HepG2 (cell line): ENCODE measurements around the gene CAMKV. TPM values are rescaled to one million over a fixed set of nuclear protein-coding genes. Genes with fewer than 3 reads are reported as not detected.

Experiments used
- HMG20B ChIP-seq: conservative IDR thresholded peaks from 2 replicates; pipeline ENCODE4 v1.6.1; 2016; ENCODE audit warnings: missing genetic modification reagents, missing compliant biosample characterization
- HNF4G ChIP-seq, 2 experiments: sonication (generic) in 1 of 2; formaldehyde crosslinking in 1 of 2; IDR thresholded peaks; 2 replicates each; pipeline versions ENCODE4 v1.4.0 to v1.6.1; 2011 to 2020; ENCODE audit warnings: borderline replicate concordance in 2 of 2, low read depth in 2 of 2, mild to moderate bottlenecking in 2 of 2, low read length in 1 of 2, missing genetic modification reagents in 1 of 2, moderate library complexity in 1 of 2
- HOXA9 ChIP-seq: sonication (generic); formaldehyde crosslinking; IDR thresholded peaks from 2 replicates; pipeline ENCODE4 v1.8.1; 2022; ENCODE audit warnings: missing genetic modification reagents, mild to moderate bottlenecking, moderate library complexity, borderline replicate concordance
- MXD4 ChIP-seq: IDR thresholded peaks from 2 replicates; pipeline ENCODE4 v1.6.1; 2016; ENCODE audit warnings: mild to moderate bottlenecking, missing biosample characterization, missing genetic modification reagents
- MYC ChIP-seq: sonication (generic); formaldehyde crosslinking; IDR thresholded peaks from 2 replicates; pipeline ENCODE4 v1.9.0; 2021; ENCODE audit warnings: missing genetic modification reagents, borderline replicate concordance
- NFKBIZ ChIP-seq: IDR thresholded peaks from 2 replicates; pipeline ENCODE4 v1.6.1; 2018; ENCODE audit warnings: missing genetic modification reagents, missing compliant biosample characterization
- SP5 ChIP-seq: IDR thresholded peaks from 2 replicates; pipeline ENCODE4 v1.6.1; 2016; ENCODE audit warnings: low read depth, borderline replicate concordance
- SRSF1 ChIP-seq: fragments of 200-400 bp; formaldehyde crosslinking; optimal IDR thresholded peaks from 2 replicates; pipeline ENCODE3; 2017; ENCODE audit warnings: mild to moderate bottlenecking, low read depth, low read length, moderate library complexity
- THAP11 ChIP-seq: IDR thresholded peaks from 2 replicates; pipeline ENCODE4 v1.6.1; 2016; ENCODE audit warnings: missing biosample characterization, missing genetic modification reagents
- USF2 ChIP-seq, 2 experiments: sonication (generic) in 1 of 2; formaldehyde crosslinking in 1 of 2; IDR thresholded peaks; 2 replicates each; pipeline versions ENCODE4 v1.5.1 to v1.6.1; 2011 to 2020; ENCODE audit warnings: borderline replicate concordance in 1 of 2, low read depth in 1 of 2, low read length in 1 of 2, mild to moderate bottlenecking in 1 of 2, missing genetic modification reagents in 1 of 2, moderate library complexity in 1 of 2
- ZNF382 ChIP-seq: sonication (generic); formaldehyde crosslinking; IDR thresholded peaks from 2 replicates; pipeline ENCODE4 v1.5.0; 2020; ENCODE audit warnings: missing genetic modification reagents, mild to moderate bottlenecking, borderline replicate concordance
- ZNF580 ChIP-seq: IDR thresholded peaks from 2 replicates; pipeline ENCODE4 v1.6.1; 2016; ENCODE audit warnings: low read depth, borderline replicate concordance
- ZNF615 ChIP-seq: sonication (generic); formaldehyde crosslinking; IDR thresholded peaks from 2 replicates; pipeline ENCODE4 v1.5.0; 2020; ENCODE audit warnings: mild to moderate bottlenecking, missing genetic modification reagents, borderline replicate concordance
- ZNF703 ChIP-seq: sonication (generic); formaldehyde crosslinking; IDR thresholded peaks from 2 replicates; pipeline ENCODE4 v1.5.1; 2020; ENCODE audit warnings: missing genetic modification reagents, mild to moderate bottlenecking, moderate library complexity, borderline replicate concordance
- ZSCAN31 ChIP-seq: sonication (generic); formaldehyde crosslinking; IDR thresholded peaks from 2 replicates; pipeline ENCODE4 v1.5.0; 2020; ENCODE audit warnings: low read depth, mild to moderate bottlenecking, missing genetic modification reagents
- polyA plus RNA-seq, 8 experiments: library from polyadenylated mRNA; depleted of rRNA in 3 of 8; stranded (reverse) in 7 of 8; unstranded in 1 of 8; fragments of >200 nt; fragmentation: Illumina TruSeq in 4 of 8; extraction: Trizol in 4 of 8; gene quantifications; 2 replicates each; pipeline versions ENCODE4 v1.2.1 to v1.2.3, GENCODE V29; 2011 to 2016; ENCODE audit warnings: low read depth in 4 of 8, missing spikeins in 1 of 8, mixed read lengths in 1 of 8; ENCODE audit not compliant: insufficient read depth in 1 of 8
- total RNA-seq, 5 experiments: library from RNA; depleted of rRNA; stranded (reverse); fragments of >200 nt; fragmentation: Illumina TruSeq; extraction: Trizol; gene quantifications; 2 replicates each; pipeline ENCODE4 v1.2.3, GENCODE V29; 2016; ENCODE audit warnings: low read depth in 1 of 5
- TF ChIP-seq, protein P1 (sequence below): sonication (generic); formaldehyde crosslinking; IDR thresholded peaks from 2 replicates; pipeline ENCODE4 v1.8.0; 2023; ENCODE audit warnings: mild to moderate bottlenecking, missing genetic modification reagents
- TF ChIP-seq, protein P2 (sequence below): sonication (generic); formaldehyde crosslinking; IDR thresholded peaks from 2 replicates; pipeline ENCODE4 v1.4.0; 2020; ENCODE audit warnings: missing genetic modification reagents
- TF ChIP-seq, protein P3 (sequence below): sonication (generic); formaldehyde crosslinking; IDR thresholded peaks from 2 replicates; pipeline ENCODE4 v1.4.0; 2020; ENCODE audit warnings: missing genetic modification reagents, borderline replicate concordance

The CAMKV gene
- total and polyA plus RNA-seq, 2 of the 13 experiments (the other 11 are each of a cell fraction or from before 2014, with no cell fraction given), result 0.13 to 0.15 TPM

GRCh38 chr3:49844464-49845183, 25.1 kb downstream of the CAMKV start (continued):
- TF ChIP-seq USF2 (IDR thresholded peaks at IDR 0.05; ENCODE audit: low read depth, low read length), result peak; percentile 38; the same call in 1 of the 2 replicates
- peak; percentile 77; the same call in 1 of the 2 replicates for TF ChIP-seq USF2 (CRISPR knock-in tag; IDR thresholded peaks at IDR 0.05; ENCODE audit: borderline replicate concordance)
- TF ChIP-seq, protein P1, sequence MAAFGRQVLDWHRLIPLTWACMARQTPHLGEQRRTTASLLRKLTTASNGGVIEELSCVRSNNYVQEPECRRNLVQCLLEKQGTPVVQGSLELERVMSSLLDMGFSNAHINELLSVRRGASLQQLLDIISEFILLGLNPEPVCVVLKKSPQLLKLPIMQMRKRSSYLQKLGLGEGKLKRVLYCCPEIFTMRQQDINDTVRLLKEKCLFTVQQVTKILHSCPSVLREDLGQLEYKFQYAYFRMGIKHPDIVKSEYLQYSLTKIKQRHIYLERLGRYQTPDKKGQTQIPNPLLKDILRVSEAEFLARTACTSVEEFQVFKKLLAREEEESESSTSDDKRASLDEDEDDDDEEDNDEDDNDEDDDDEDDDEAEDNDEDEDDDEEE (CRISPR knock-in tag), result no peak
- TF ChIP-seq NFKBIZ (CRISPR knock-in tag), result no peak
- peak; percentile 33; the same call in 1 of the 2 replicates for TF ChIP-seq THAP11
- no peak for TF ChIP-seq ZSCAN31 (CRISPR knock-in tag)
- peak; percentile 81 for TF ChIP-seq MYC
- TF ChIP-seq SP5, result no peak
- no peak for TF ChIP-seq ZNF703 (CRISPR knock-in tag)
- TF ChIP-seq, protein P2, sequence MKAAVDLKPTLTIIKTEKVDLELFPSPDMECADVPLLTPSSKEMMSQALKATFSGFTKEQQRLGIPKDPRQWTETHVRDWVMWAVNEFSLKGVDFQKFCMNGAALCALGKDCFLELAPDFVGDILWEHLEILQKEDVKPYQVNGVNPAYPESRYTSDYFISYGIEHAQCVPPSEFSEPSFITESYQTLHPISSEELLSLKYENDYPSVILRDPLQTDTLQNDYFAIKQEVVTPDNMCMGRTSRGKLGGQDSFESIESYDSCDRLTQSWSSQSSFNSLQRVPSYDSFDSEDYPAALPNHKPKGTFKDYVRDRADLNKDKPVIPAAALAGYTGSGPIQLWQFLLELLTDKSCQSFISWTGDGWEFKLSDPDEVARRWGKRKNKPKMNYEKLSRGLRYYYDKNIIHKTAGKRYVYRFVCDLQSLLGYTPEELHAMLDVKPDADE (CRISPR knock-in tag), result no peak
- TF ChIP-seq MXD4 (CRISPR knock-in tag), result 0 out of 2 replicates have a peak, but pooled peaks have one; percentile 52
- no peak for TF ChIP-seq HNF4G (IDR thresholded peaks at IDR 0.05; ENCODE audit: borderline replicate concordance, low read depth, low read length)
- TF ChIP-seq HNF4G (CRISPR knock-in tag; IDR thresholded peaks at IDR 0.05; ENCODE audit: borderline replicate concordance, low read depth), result no peak
- TF ChIP-seq HOXA9, result no peak
- no peak for TF ChIP-seq SRSF1
- no peak for TF ChIP-seq ZNF615 (CRISPR knock-in tag)
- TF ChIP-seq HMG20B, result no peak
- no peak for TF ChIP-seq ZNF382
- TF ChIP-seq, protein P3, sequence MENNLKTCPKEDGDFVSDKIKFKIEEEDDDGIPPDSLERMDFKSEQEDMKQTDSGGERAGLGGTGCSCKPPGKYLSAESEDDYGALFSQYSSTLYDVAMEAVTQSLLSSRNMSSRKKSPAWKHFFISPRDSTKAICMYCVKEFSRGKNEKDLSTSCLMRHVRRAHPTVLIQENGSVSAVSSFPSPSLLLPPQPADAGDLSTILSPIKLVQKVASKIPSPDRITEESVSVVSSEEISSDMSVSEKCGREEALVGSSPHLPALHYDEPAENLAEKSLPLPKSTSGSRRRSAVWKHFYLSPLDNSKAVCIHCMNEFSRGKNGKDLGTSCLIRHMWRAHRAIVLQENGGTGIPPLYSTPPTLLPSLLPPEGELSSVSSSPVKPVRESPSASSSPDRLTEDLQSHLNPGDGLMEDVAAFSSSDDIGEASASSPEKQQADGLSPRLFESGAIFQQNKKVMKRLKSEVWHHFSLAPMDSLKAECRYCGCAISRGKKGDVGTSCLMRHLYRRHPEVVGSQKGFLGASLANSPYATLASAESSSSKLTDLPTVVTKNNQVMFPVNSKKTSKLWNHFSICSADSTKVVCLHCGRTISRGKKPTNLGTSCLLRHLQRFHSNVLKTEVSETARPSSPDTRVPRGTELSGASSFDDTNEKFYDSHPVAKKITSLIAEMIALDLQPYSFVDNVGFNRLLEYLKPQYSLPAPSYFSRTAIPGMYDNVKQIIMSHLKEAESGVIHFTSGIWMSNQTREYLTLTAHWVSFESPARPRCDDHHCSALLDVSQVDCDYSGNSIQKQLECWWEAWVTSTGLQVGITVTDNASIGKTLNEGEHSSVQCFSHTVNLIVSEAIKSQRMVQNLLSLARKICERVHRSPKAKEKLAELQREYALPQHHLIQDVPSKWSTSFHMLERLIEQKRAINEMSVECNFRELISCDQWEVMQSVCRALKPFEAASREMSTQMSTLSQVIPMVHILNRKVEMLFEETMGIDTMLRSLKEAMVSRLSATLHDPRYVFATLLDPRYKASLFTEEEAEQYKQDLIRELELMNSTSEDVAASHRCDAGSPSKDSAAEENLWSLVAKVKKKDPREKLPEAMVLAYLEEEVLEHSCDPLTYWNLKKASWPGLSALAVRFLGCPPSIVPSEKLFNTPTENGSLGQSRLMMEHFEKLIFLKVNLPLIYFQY, result no peak
- no peak for TF ChIP-seq ZNF580 (CRISPR knock-in tag)
